DND-41 (cell line): ENCODE measurements around the gene FEN1.

Experiments
- EZH2 ChIP-seq: IDR thresholded peaks from 3 replicates; pipeline ENCODE4 v1.6.1; 2012; ENCODE audit warnings: borderline replicate concordance, low read depth, mild to moderate bottlenecking, moderate library complexity, low read length, inconsistent platforms; ENCODE audit not compliant: severe bottlenecking
- TF ChIP-seq, protein P1 (sequence below): IDR thresholded peaks from 2 replicates; pipeline ENCODE4 v1.5.1; 2012; ENCODE audit warnings: borderline replicate concordance, low read length, moderate library complexity, mild to moderate bottlenecking; ENCODE audit not compliant: poor library complexity, severe bottlenecking; ENCODE audit errors: extremely low read depth

DNA sequence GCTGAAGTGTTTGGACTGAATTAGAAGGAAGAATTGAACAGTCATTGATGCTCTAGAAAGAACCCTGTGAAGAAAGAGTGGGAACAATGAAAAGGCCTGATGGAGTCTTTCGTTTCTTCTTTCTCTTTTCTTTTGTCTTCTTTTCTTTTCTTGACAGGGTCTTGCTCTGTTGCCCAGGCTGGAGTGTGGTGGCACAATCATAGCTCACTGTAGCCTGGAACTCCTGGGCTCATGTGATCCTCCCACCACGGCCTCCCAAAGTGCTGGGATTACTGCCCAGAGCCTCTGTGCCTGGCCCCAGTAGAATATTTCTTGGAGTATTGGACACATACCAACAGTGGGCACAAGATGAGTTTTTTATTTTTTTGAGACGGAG is 1.1 kb downstream of the FEN1 start:
- TF ChIP-seq, protein P1, sequence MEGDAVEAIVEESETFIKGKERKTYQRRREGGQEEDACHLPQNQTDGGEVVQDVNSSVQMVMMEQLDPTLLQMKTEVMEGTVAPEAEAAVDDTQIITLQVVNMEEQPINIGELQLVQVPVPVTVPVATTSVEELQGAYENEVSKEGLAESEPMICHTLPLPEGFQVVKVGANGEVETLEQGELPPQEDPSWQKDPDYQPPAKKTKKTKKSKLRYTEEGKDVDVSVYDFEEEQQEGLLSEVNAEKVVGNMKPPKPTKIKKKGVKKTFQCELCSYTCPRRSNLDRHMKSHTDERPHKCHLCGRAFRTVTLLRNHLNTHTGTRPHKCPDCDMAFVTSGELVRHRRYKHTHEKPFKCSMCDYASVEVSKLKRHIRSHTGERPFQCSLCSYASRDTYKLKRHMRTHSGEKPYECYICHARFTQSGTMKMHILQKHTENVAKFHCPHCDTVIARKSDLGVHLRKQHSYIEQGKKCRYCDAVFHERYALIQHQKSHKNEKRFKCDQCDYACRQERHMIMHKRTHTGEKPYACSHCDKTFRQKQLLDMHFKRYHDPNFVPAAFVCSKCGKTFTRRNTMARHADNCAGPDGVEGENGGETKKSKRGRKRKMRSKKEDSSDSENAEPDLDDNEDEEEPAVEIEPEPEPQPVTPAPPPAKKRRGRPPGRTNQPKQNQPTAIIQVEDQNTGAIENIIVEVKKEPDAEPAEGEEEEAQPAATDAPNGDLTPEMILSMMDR, result no peak
- TF ChIP-seq EZH2, result no peak
